Lower lobe of right lung (tissue), 2 donors: ENCODE results near the gene THRB. TPM values are rescaled to one million over a fixed set of nuclear protein-coding genes. Genes with fewer than 3 reads are reported as not detected.

ENCODE experiments used
- ATAC-seq, 2 donors: fragments of 200-7000 bp; cut with Tn5 transposase; one replicate each; pipeline ENCODE4 v1.9.1; 2020 to 2022; ENCODE audit warnings: mild to moderate bottlenecking in 2 of 2, moderate library complexity in 2 of 2
- DNase-seq: peaks from one replicate; pipeline ENCODE4 v3.0.0-alpha.2; 2020
- H3K27ac ChIP-seq: fragments of 200-600 bp; one replicate; pipeline ENCODE4 v1.8.0; 2022
- H3K27me3 ChIP-seq: fragments of 200-600 bp; one replicate; pipeline ENCODE4 v1.8.0; 2022; ENCODE audit warnings: low read depth
- H3K36me3 ChIP-seq: fragments of 200-600 bp; one replicate; pipeline ENCODE4 v1.8.0; 2022; ENCODE audit warnings: mild to moderate bottlenecking
- H3K4me1 ChIP-seq: fragments of 200-600 bp; one replicate; pipeline ENCODE4 v1.8.0; 2022
- H3K4me3 ChIP-seq: fragments of 200-600 bp; one replicate; pipeline ENCODE4 v1.8.0; 2022; ENCODE audit warnings: mild to moderate bottlenecking
- H3K9me3 ChIP-seq: fragments of 200-600 bp; one replicate; pipeline ENCODE4 v1.8.0; 2022
- CTCF ChIP-seq: fragments of 200-600 bp; IDR thresholded peaks from one replicate; pipeline ENCODE4 v1.8.0; 2022; ENCODE audit warnings: antibody characterized with exemption, mild to moderate bottlenecking
- intact Hi-C: fragments of 100-400 bp; cut with DNase I; formaldehyde crosslinking; loops from one replicate; pipeline ENCODE4 v1.11.0; 2022
- total RNA-seq: library from RNA; stranded (reverse); fragmentation: NEBNext Ultra II Directional; extraction: Animal tissue kit (Norgen Biotek cat#: 25700); gene quantifications from one replicate; pipeline ENCODE4 v1.2.1, GENCODE V29; 2021
- donor health status: DM: no; HTN: yes; CAD: no; lungs with severe emphysema.

Gene THRB
- total RNA-seq, 1 donor from 2014 or later = 14.6 TPM

GRCh38 chr3:24372559-24373197 lies 122.0 kb downstream of the THRB start:
- ATAC-seq (no peak), DNase-seq (no peak)
- H3K4me1 ChIP-seq = peaks cover 10% of the 10 kb centered on the region
- no peak overlapping the region for H3K27ac ChIP-seq
- H3K27me3 ChIP-seq = no peaks in the 10 kb centered on the region
- H3K36me3 ChIP-seq = no peaks in the 10 kb centered on the region
- intact Hi-C loops = no loop called here
- no peak overlapping the region for H3K4me3 ChIP-seq
- no peak for TF ChIP-seq CTCF
- no peaks in the 10 kb centered on the region for H3K9me3 ChIP-seq

- Histone ChIP-seq H3K27me3 (no peaks in the 10 kb centered on the region), H3K27ac (no peak overlapping the region), H3K9me3 (no peaks in the 10 kb centered on the region), H3K36me3 (no peaks in the 10 kb centered on the region), H3K4me3 (no peak overlapping the region), H3K4me1 (peaks cover 2% of the 10 kb centered on the region)
- intact Hi-C loops = no loop called here
- no peak for TF ChIP-seq CTCF
- no peak for ATAC-seq
- no peak for DNase-seq
Measured at GRCh38 chr3:24370352-24371090, 124.1 kb downstream of the THRB start.

GRCh38 chr3:24368605-24369004 lies 126.0 kb downstream of the THRB start:
- DNase-seq (no peak), ATAC-seq (no peak)
- Histone ChIP-seq H3K27me3 (no peaks in the 10 kb centered on the region), H3K36me3 (no peaks in the 10 kb centered on the region), H3K4me1 (peaks cover 14% of the 10 kb centered on the region), H3K9me3 (no peaks in the 10 kb centered on the region), H3K4me3 (no peak overlapping the region), H3K27ac (no peak overlapping the region)
- no peak for TF ChIP-seq CTCF
- intact Hi-C loops = no loop called here

- no peak for ATAC-seq
- Histone ChIP-seq H3K27me3 (no peaks in the 10 kb centered on the region), H3K27ac (no peak overlapping the region), H3K36me3 (no peaks in the 10 kb centered on the region), H3K4me1 (peaks cover 14% of the 10 kb centered on the region), H3K4me3 (no peak overlapping the region), H3K9me3 (no peaks in the 10 kb centered on the region)
- no peak for TF ChIP-seq CTCF
- intact Hi-C loops = no loop called here
- DNase-seq = no peak
Measured at GRCh38 chr3:24367664-24368264, 126.9 kb downstream of the THRB start.

- Histone ChIP-seq H3K27ac (no peak overlapping the region), H3K9me3 (no peaks in the 10 kb centered on the region), H3K36me3 (no peaks in the 10 kb centered on the region), H3K4me3 (no peak overlapping the region), H3K4me1 (peaks cover 14% of the 10 kb centered on the region), H3K27me3 (no peaks in the 10 kb centered on the region)
- ATAC-seq (no peak), DNase-seq (no peak)
- TF ChIP-seq CTCF = no peak
- intact Hi-C loops = no loop called here
Measured at GRCh38 chr3:24367216-24367615, 127.4 kb downstream of the THRB start.
